ENCODE measurements around the gene PSMB9. TPM values are rescaled to one million over a fixed set of nuclear protein-coding genes. Genes with fewer than 3 reads are reported as not detected.

PSMB9 gene
- total and polyA plus RNA-seq, 8 donors = 5.1 to 18.1 (median 7.0) TPM

- Histone ChIP-seq H3K27me3 (no peaks in the 10 kb centered on the region), H3K9me3 (no peaks in the 10 kb centered on the region), H3K4me3 (peak overlapping the region in 1 of 4 donors; percentile 70), H3K36me3 (peaks cover 6 to 7% (median 7%) of the 10 kb centered on the region in 3 donors), H3K27ac (no peak overlapping the region), H3K4me1 (peaks cover 0 to under 1% (median 0%) of the 10 kb centered on the region in 3 donors)
- 87 to 90% methylated on average over 8 of the region's 8 CpGs for WGBS, 2 donors
- TF ChIP-seq CTCF (IDR thresholded peaks at IDR 0.05) = no peak
- ATAC-seq = no peak
- DNase-seq = no peak
- no peak for FAIRE-seq
- intact Hi-C loops (cut with DNase I) = no loop called here
Observed at GRCh38 chr6:32842690-32843089, 11.3 kb upstream of the PSMB9 start.

- Histone ChIP-seq H3K27me3 (no peaks in the 10 kb centered on the region), H3K36me3 (peaks cover 6 to 7% (median 7%) of the 10 kb centered on the region in 3 donors), H3K4me1 (no peaks in the 10 kb centered on the region), H3K27ac (peak overlapping the region; percentile 54 to 97 (median 82)), H3K9me3 (no peaks in the 10 kb centered on the region), H3K4me3 (peak overlapping the region; percentile 32 to 92 (median 72))
- no peak for ATAC-seq
- no peak for FAIRE-seq
- TF ChIP-seq CTCF (IDR thresholded peaks at IDR 0.05) = no peak
- 12% methylated on average over 28 of the region's 28 CpGs for WGBS, 2 donors
- intact Hi-C loops (cut with DNase I) = no loop called here
- peak in 1 of 6 donors; percentile 70 for DNase-seq
Observed at GRCh38 chr6:32843331-32843978, 10.5 kb upstream of the PSMB9 start.

- no peak for FAIRE-seq
- H3K4me1 ChIP-seq = no peaks in the 10 kb centered on the region
- H3K36me3 ChIP-seq = peaks cover 6 to 7% (median 7%) of the 10 kb centered on the region in 3 donors
- H3K4me3 ChIP-seq = peak within 1 kb of the TSS; percentile 32 to 92 (median 72)
- H3K27me3 ChIP-seq = no peaks in the 10 kb centered on the region
- peak; percentile 91 to 98 (median 96) for DNase-seq
- H3K9me3 ChIP-seq = no peaks in the 10 kb centered on the region
- peak within 1 kb of the TSS; percentile 54 to 97 (median 82) for H3K27ac ChIP-seq
- no peak for TF ChIP-seq CTCF (IDR thresholded peaks at IDR 0.05)
- intact Hi-C loops (cut with DNase I) = no loop called here
- WGBS, 2 donors = 0 to 1% methylated on average over 38 to 40 of the region's 40 CpGs
- ATAC-seq = peak; percentile 95 to 99 (median 98)
Observed at GRCh38 chr6:32843979-32844838, 9.8 kb upstream of the PSMB9 start, which contains the start of gene PSMB8. Gene PSMB8 (minus strand): TSS chr6:32844047. CDS start chr6:32843996, 51 bp downstream.

GRCh38 chr6:32844839-32845383, 9.1 kb upstream of the PSMB9 start:
- peak overlapping the region; percentile 54 to 97 (median 82) for H3K27ac ChIP-seq
- peak overlapping the region; percentile 32 to 92 (median 72) for H3K4me3 ChIP-seq
- H3K4me1 ChIP-seq = no peaks in the 10 kb centered on the region
- H3K9me3 ChIP-seq = no peaks in the 10 kb centered on the region
- TF ChIP-seq CTCF (IDR thresholded peaks at IDR 0.05) = no peak
- intact Hi-C loops (cut with DNase I) = no loop called here
- DNase-seq (no peak), ATAC-seq (no peak), FAIRE-seq (no peak)
- peaks cover 6 to 7% (median 7%) of the 10 kb centered on the region in 3 donors for H3K36me3 ChIP-seq
- 28 to 33% methylated on average over 19 of the region's 19 CpGs for WGBS, 2 donors
- H3K27me3 ChIP-seq = no peaks in the 10 kb centered on the region
